OCI-LY3 (cell line): ENCODE results near the gene IQGAP2.

Experiments used
- CTCF ChIP-seq: fragments of 200-600, 300-600 bp; sonication (generic); IDR thresholded peaks from 2 replicates; pipeline ENCODE4 v1.5.1; 2014; ENCODE audit warnings: antibody characterized with exemption, low read length, low read depth
- EZH2phosphoT487 ChIP-seq: fragments of 200-600 bp; shearing (Covaris generic); IDR thresholded peaks from 2 replicates; pipeline ENCODE4 v1.6.1; 2018; ENCODE audit warnings: antibody characterized with exemption, mixed run types, low read depth

- TF ChIP-seq CTCF = no peak
- no peak for TF ChIP-seq EZH2phosphoT487
These were observed 90.2 kb downstream of the IQGAP2 start for GRCh38 chr5:76493190-76493837.
